K562 (cell line): ENCODE measurements around the gene SENP3. TPM values are rescaled to one million over a fixed set of nuclear protein-coding genes. Genes with fewer than 3 reads are reported as not detected.
A peak's percentile ranks its signal among the peaks of the same experiment; 100 is the strongest.

Source experiments
- BCOR ChIP-seq: fragments of 450-650 bp; IDR thresholded peaks from 2 replicates; pipeline ENCODE4 v1.6.1; 2016
- CTBP1 ChIP-seq: fragments of 450-650 bp; IDR thresholded peaks from 2 replicates; pipeline ENCODE4 v1.6.1; 2016; ENCODE audit warnings: borderline replicate concordance
- DMBX1 ChIP-seq: fragments of 250-450 bp; sonication (Bioruptor Pico); IDR thresholded peaks from 2 replicates; pipeline ENCODE4 v1.8.0; 2022; ENCODE audit warnings: inconsistent platforms, mild to moderate bottlenecking, moderate library complexity, borderline replicate concordance
- HMG20A ChIP-seq: fragments of 450-650 bp; formaldehyde crosslinking; conservative IDR thresholded peaks from 2 replicates; pipeline ENCODE4 v1.4.0; 2020; ENCODE audit warnings: mild to moderate bottlenecking, mixed read lengths
- NR4A1 ChIP-seq, 2 experiments: fragments of 250-450 bp in 1 of 2; fragments of 450-650 bp in 1 of 2; sonication (Bioruptor Pico) in 1 of 2; IDR thresholded peaks; 2 replicates each; pipeline versions ENCODE4 v1.4.0 to v1.6.1; 2016 to 2020; ENCODE audit warnings: mild to moderate bottlenecking in 2 of 2, missing compliant biosample characterization in 1 of 2, missing genetic modification characterization in 1 of 2, moderate library complexity in 1 of 2
- PCBP1 ChIP-seq: fragments of 200-400 bp; formaldehyde crosslinking; IDR thresholded peaks from 2 replicates; pipeline ENCODE4 v1.6.1; 2018; ENCODE audit warnings: mild to moderate bottlenecking, low read depth, low read length; ENCODE audit not compliant: poor library complexity, severe bottlenecking
- PHB ChIP-seq: fragments of 250-450 bp; sonication (Bioruptor Pico); IDR thresholded peaks from 2 replicates; pipeline ENCODE4 v1.5.0; 2021
- SFPQ ChIP-seq: fragments of 200-400 bp; formaldehyde crosslinking; IDR thresholded peaks from 2 replicates; pipeline ENCODE4 v1.6.1; 2017; ENCODE audit warnings: mild to moderate bottlenecking, low read depth, low read length, moderate library complexity
- SMAD1 ChIP-seq: fragments of 150-350 bp; IDR thresholded peaks from 2 replicates; pipeline ENCODE4 v1.6.1; 2014; ENCODE audit warnings: low read length, low read depth; ENCODE audit not compliant: partially characterized antibody
- SMAD3 ChIP-seq: fragments of 450-650 bp; formaldehyde crosslinking; conservative IDR thresholded peaks from 2 replicates; pipeline ENCODE4 v1.4.0; 2020; ENCODE audit warnings: mild to moderate bottlenecking
- ZNF143 ChIP-seq: sonication (generic); formaldehyde crosslinking; IDR thresholded peaks from 2 replicates; pipeline ENCODE4 v1.9.0; 2022; ENCODE audit warnings: mild to moderate bottlenecking, missing genetic modification reagents
- ZNF3 ChIP-seq: fragments of 250-450 bp; sonication (Bioruptor Pico); IDR thresholded peaks from 2 replicates; pipeline ENCODE4 v1.5.0; 2021; ENCODE audit warnings: mild to moderate bottlenecking, moderate library complexity
- ZNF766 ChIP-seq: fragments of 200-800 bp; sonication (Bioruptor generic); conservative IDR thresholded peaks from 2 replicates; pipeline ENCODE4 v1.6.1; 2016; ENCODE audit warnings: missing genetic modification characterization, missing compliant biosample characterization
- polyA plus RNA-seq, 8 experiments: library from polyadenylated mRNA; depleted of rRNA in 4 of 8; stranded (reverse) in 5 of 8; unstranded in 3 of 8; fragments of >200 nt; fragmentation: Nextera tagmentation in 2 of 8; fragmentation: Illumina TruSeq in 1 of 8; extraction: Ambion mirVana in 2 of 8; extraction: Trizol in 1 of 8; gene quantifications; 2 replicates each; pipeline versions ENCODE4 v1.2.1 to v1.2.3, GENCODE V29; 2011 to 2014; ENCODE audit warnings: inconsistent platforms in 1 of 8, missing spikeins in 1 of 8
- total RNA-seq, 7 experiments: library from RNA; depleted of rRNA in 6 of 7; stranded (reverse); fragments of >200 nt in 6 of 7; fragmentation: Illumina TruSeq in 2 of 7; extraction: Trizol in 2 of 7; gene quantifications; 2 replicates each; pipeline versions ENCODE4 v1.2.1 to v1.2.3, GENCODE V29; 2011 to 2021; ENCODE audit warnings: low replicate concordance in 1 of 7
- TF ChIP-seq, protein P1 (sequence below), 3 experiments: fragments of 200-800 bp in 1 of 3; fragments of 250-450 bp in 1 of 3; fragments of 450-650 bp in 1 of 3; sonication (Bioruptor Pico) in 1 of 3; sonication (Bioruptor generic) in 1 of 3; formaldehyde crosslinking in 1 of 3; IDR thresholded peaks; 2 replicates each; pipeline versions ENCODE4 v1.6.1 to v1.8.0; 2016 to 2022; ENCODE audit warnings: mild to moderate bottlenecking in 2 of 3, missing genetic modification characterization in 2 of 3, missing compliant biosample characterization in 1 of 3, moderate library complexity in 1 of 3

SENP3 gene
- total and polyA plus RNA-seq, 9 of the 15 experiments (the other 6 are each of a cell fraction or from before 2014, with no cell fraction given), result 0.63 to 102 (median 78.8) TPM

- TF ChIP-seq SFPQ, result no peak
- TF ChIP-seq PHB (CRISPR knock-in tag), result no peak
- no peak for TF ChIP-seq DMBX1 (CRISPR knock-in tag)
- TF ChIP-seq, protein P1, sequence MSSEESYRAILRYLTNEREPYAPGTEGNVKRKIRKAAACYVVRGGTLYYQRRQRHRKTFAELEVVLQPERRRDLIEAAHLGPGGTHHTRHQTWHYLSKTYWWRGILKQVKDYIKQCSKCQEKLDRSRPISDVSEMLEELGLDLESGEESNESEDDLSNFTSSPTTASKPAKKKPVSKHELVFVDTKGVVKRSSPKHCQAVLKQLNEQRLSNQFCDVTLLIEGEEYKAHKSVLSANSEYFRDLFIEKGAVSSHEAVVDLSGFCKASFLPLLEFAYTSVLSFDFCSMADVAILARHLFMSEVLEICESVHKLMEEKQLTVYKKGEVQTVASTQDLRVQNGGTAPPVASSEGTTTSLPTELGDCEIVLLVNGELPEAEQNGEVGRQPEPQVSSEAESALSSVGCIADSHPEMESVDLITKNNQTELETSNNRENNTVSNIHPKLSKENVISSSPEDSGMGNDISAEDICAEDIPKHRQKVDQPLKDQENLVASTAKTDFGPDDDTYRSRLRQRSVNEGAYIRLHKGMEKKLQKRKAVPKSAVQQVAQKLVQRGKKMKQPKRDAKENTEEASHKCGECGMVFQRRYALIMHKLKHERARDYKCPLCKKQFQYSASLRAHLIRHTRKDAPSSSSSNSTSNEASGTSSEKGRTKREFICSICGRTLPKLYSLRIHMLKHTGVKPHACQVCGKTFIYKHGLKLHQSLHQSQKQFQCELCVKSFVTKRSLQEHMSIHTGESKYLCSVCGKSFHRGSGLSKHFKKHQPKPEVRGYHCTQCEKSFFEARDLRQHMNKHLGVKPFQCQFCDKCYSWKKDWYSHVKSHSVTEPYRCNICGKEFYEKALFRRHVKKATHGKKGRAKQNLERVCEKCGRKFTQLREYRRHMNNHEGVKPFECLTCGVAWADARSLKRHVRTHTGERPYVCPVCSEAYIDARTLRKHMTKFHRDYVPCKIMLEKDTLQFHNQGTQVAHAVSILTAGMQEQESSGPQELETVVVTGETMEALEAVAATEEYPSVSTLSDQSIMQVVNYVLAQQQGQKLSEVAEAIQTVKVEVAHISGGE (CRISPR knock-in tag; IDR thresholded peaks at IDR 0.05), result no peak
- no peak for TF ChIP-seq BCOR
- TF ChIP-seq PCBP1, result no peak
- no peak for TF ChIP-seq ZNF143
- TF ChIP-seq NR4A1 (CRISPR knock-in tag; IDR thresholded peaks at IDR 0.05), result no peak
- TF ChIP-seq NR4A1 (tag; IDR thresholded peaks at IDR 0.05), result no peak
- TF ChIP-seq SMAD1, result peak; percentile 95
- TF ChIP-seq HMG20A, result no peak
- TF ChIP-seq ZNF3 (CRISPR knock-in tag), result no peak
- no peak for TF ChIP-seq ZNF766 (CRISPR knock-in tag)
- no peak for TF ChIP-seq SMAD3 (CRISPR knock-in tag)
- no peak for TF ChIP-seq CTBP1
These were observed 11.0 kb downstream of the SENP3 start (continued) for GRCh38 chr17:7572588-7573323.
